ENCODE measurements around the gene UBL4A.

UBL4A gene

GRCh38 chrX:154436983-154437752 lies 49.2 kb downstream of the UBL4A start, which contains the start of gene GDI1:
Gene GDI1 (plus strand): TSS chrX:154437154. CDS start chrX:154437255, 101 bp downstream.
- DNase-seq, result no peak

- DNase-seq, result no peak
Observed at GRCh38 chrX:154436374-154436982, 49.9 kb downstream of the UBL4A start.

GRCh38 chrX:154435171-154435733 lies 51.2 kb downstream of the UBL4A start:
- no peak for DNase-seq

GRCh38 chrX:154434394-154435168 lies 51.8 kb downstream of the UBL4A start:
- no peak for DNase-seq

Data from hippocampal formation (tissue), 2 donors.